Posterior vena cava (tissue), 2 donors: Measurements from ENCODE around the gene TIA1. TPM values are rescaled to one million over a fixed set of nuclear protein-coding genes. Genes with fewer than 3 reads are reported as not detected.
A peak's percentile ranks its signal among the peaks of the same experiment; 100 is the strongest.
"Not testable (repeated sequence)": the region's sequence is repeated elsewhere in the genome, so short reads cannot be mapped to it uniquely, and the experiment has no call there.

Source experiments
- DNase-seq: peaks from one replicate; pipeline ENCODE4 v3.0.0-alpha.2; 2020; ENCODE audit warnings: low spot score
- intact Hi-C, 2 donors: fragments of 100-400 bp; cut with DNase I; formaldehyde crosslinking; loops; one replicate each; pipeline versions ENCODE4 v1.14.1 to v1.14.2; 2022 to 2023
- microRNA-seq, 2 donors: library from miRNA; unstranded; fragments of <30 nt; microRNA quantifications; one replicate each; pipeline ENCODE4 v1.2.0, GENCODE V29; 2020 to 2021; ENCODE audit warnings: borderline microRNAs expressed in 2 of 2
- total RNA-seq, 2 donors: library from RNA; stranded (reverse); fragmentation: NEBNext Ultra II Directional; extraction: Animal tissue kit (Norgen Biotek cat#: 25700); gene quantifications; one replicate each; pipeline ENCODE4 v1.2.1, GENCODE V29; 2021
- donor health status: DM: yes; HTN: yes; CAD: no.
- donor health status: DM: yes; HTN: yes; CAD: no.

TIA1 gene
- total RNA-seq, 2 donors from 2014 or later = 53.4 to 77.3 TPM

- intact Hi-C loops = no loop called here
- DNase-seq = peak; percentile 45
These were observed 67.0 kb downstream of the TIA1 start for GRCh38 chr2:70181363-70181956.

GRCh38 chr2:70173520-70173919 is 74.9 kb downstream of the TIA1 start:
- DNase-seq = no peak
- intact Hi-C loops = no loop called here

DNA sequence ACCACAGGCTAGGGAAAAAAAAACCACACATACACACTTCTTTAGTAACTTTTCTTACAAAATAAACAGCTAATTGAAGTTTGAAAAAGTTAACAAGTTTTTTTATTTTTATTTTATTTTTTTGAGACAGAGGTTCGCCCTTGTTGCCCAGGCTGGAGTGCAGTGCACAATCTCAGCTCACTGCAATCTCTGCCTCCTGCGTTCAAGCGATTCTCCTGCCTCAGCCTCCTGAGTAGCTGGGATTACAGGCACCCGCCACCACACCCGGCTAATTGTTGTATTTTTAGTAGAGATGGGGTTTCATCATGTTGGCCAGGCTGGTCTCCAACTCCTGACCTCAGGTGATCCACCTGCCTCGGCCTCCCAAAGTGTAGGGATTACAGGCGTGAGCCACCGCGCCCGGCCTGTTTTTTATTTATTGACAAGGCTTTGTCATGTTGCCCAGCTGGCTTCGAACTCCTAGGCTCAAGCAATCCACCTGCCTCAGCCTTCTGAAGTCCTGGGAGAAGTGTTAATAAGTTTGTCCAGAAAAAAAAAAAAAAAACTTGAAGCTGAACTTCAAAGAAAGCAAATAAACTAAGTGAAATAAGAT is 78.7 kb downstream of the TIA1 start:
- DNase-seq, intact Hi-C loops: not testable (repeated sequence)

GRCh38 chr2:70161069-70161534 is 87.3 kb downstream of the TIA1 start:
- no peak for DNase-seq
- intact Hi-C loops = no loop called here

DNA sequence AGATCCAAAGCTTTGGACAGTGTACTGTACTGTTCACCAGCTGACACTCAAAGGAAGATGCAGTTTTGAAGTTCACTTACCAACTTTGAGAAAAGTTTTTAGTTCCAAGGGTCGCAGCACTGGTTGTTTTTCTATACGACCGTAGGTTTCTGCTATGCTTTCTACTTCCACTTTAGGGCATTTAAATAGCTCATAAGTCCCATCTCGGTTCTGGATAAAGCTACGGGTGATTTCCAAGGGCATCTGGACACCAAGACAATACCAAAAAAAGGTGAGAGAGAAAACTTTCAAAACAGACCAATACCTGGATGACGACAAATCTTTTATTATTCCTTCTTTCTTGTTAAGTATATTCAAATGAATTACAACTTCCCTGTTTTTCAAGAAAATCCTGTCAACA is 87.9 kb downstream of the TIA1 start:
- intact Hi-C loops = no loop called here
- DNase-seq = peak; percentile 1

Small RNAs within 50 kb of the gene (microRNA-seq; reads per million reads assigned to microRNA genes)
- 0 reads per million in 2 donors for gene MIR1285-2

Other genes starting within 250 kb of the TIA1 start
- 100 to 1,000 TPM; 238 to 269 TPM for gene PCBP1, start 161.2 kb downstream of the TIA1 start, total RNA-seq
- 10 to 100 TPM; 13.1 to 17.8 TPM for gene C2orf42, start 57.6 kb downstream of the TIA1 start, total RNA-seq
- gene PCYOX1, start 9.5 kb upstream of the TIA1 start, total RNA-seq = 10 to 100 TPM; 46.2 to 80.4 TPM
- gene SNRPG, start 45.1 kb upstream of the TIA1 start, total RNA-seq = 100 to 1,000 TPM; 133 to 139 TPM
- 10 to 100 TPM; 19.2 to 24.7 TPM for gene FAM136A, start 53.4 kb upstream of the TIA1 start, total RNA-seq